Activated T-helper 2 cell treated with anti-CD3 and anti-CD28 coated beads, Interferon-gamma antibody, Interleukin-2, Interleukin-4, amounts not matched to agents 10 μg/mL and 5 μg/mL and 100 μg/mL, durations not matched to agents 14 hours and 24 hours and 36 hours (primary cell): ENCODE measurements around the gene MANBA. TPM values are rescaled to one million over a fixed set of nuclear protein-coding genes. Genes with fewer than 3 reads are reported as not detected.
"Not testable (repeated sequence)": the region's sequence is repeated elsewhere in the genome, so short reads cannot be mapped to it uniquely, and the experiment has no call there.

Experiments used
- DNase-seq: peaks from one replicate; pipeline ENCODE4 v3.0.0; 2021; ENCODE audit warnings: low spot score
- H3K27ac Mint-ChIP-seq: one replicate; pipeline ENCODE4 v1.8.0; 2021; ENCODE audit warnings: mixed read lengths
- H3K27me3 Mint-ChIP-seq: one replicate; pipeline ENCODE4 v1.8.0; 2021; ENCODE audit warnings: low read depth, mixed read lengths
- H3K36me3 Mint-ChIP-seq: one replicate; pipeline ENCODE4 v1.8.0; 2021; ENCODE audit warnings: low read depth, mixed read lengths
- H3K4me1 Mint-ChIP-seq: one replicate; pipeline ENCODE4 v1.8.0; 2021; ENCODE audit warnings: low read depth, mixed read lengths
- H3K4me3 Mint-ChIP-seq: one replicate; pipeline ENCODE4 v1.8.0; 2021; ENCODE audit warnings: low read depth, mild to moderate bottlenecking, moderate library complexity, mixed read lengths
- H3K9me3 Mint-ChIP-seq: one replicate; pipeline ENCODE4 v1.8.0; 2021; ENCODE audit warnings: mixed read lengths
- intact Hi-C: fragments of 100-400 bp; cut with micrococcal nuclease; formaldehyde crosslinking; loops from one replicate; pipeline ENCODE4 v1.15.1; 2023
- total RNA-seq: library from RNA; stranded (reverse); gene quantifications from 2 replicates; pipeline ENCODE4 v1.2.3, GENCODE V29; 2022

The MANBA gene
- total RNA-seq, 1 donor from 2014 or later: 9.4 TPM

DNA sequence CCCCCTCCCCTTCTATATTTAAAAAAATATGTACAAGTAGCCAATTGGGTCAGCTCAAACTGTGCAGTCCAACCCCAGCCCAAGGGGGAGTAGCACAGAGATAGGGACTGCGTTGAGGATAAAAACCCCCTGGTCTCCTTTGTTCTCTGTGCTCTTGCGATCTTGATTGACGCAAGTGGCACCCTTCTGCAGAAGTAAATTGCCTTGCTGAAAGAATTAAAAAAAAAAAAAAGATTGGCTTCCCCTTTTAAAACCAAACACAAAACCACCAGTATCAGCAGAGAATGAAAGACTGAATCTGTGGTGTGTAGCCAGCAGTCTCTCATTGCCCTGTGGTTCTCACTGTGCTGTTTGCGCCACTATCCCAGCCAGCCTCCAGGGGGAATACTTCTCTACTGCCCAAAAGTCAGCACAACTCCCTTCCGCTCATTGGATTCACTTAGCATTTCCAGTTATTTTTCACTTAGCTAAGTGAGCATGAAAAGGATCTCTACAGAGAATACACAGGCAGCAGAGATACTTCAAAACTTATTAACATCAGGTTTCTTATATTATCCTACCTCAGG lies 29.7 kb downstream of the MANBA start:
- peaks cover 17% of the 10 kb centered on the region for H3K4me1 Mint-ChIP-seq
- no peak overlapping the region for H3K4me3 Mint-ChIP-seq
- H3K36me3 Mint-ChIP-seq: peaks cover 38% of the 10 kb centered on the region
- no peak for DNase-seq
- H3K27ac Mint-ChIP-seq: no peak overlapping the region
- intact Hi-C loops: no loop called here
- H3K27me3 Mint-ChIP-seq: no peaks in the 10 kb centered on the region
- peaks cover 14% of the 10 kb centered on the region for H3K9me3 Mint-ChIP-seq

DNA sequence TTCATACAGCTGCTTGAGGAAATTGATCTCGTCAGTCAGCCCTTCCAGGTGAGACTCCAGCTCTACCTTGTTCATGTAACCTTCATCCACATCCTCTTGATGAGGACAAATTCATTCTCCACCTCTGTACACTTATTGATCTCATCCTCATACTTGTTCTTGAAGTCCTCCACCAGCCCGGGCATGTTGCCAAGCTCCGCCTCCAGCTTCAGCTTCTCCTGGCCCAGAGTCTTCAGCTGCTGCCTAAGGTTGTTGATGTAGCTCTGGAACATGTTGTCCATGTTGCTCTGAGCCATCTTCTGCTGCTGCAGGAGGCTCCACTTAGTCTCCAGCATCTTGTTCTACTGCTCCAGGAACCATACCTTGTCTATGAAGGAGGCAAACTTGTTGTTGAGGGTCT lies 31.3 kb downstream of the MANBA start:
- Mint-ChIP-seq H3K9me3 (peaks cover 14% of the 10 kb centered on the region), H3K36me3 (peaks cover 38% of the 10 kb centered on the region)
- DNase-seq, H3K27me3 Mint-ChIP-seq, H3K4me3 Mint-ChIP-seq, H3K27ac Mint-ChIP-seq, intact Hi-C loops, H3K4me1 Mint-ChIP-seq: not testable (repeated sequence)

DNA sequence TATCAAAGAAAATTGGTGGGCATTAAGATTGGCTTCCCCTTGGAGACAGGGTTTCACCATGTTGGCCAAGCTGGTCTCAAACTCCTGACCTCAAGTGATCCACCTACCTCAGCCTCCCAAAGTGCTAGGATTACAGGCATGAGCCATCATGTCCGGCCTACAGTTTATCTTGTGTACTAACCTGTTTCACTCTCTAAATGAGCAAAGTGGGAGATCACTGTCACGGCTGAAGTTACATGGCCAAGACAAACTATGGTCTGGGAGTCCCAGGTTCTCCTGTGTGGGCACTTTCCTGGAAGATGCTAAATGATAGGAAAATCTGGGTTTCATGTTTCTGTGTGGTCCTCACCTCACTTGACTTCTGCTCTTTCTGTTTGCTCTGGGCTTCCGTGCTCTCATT lies 33.8 kb downstream of the MANBA start:
- intact Hi-C loops, DNase-seq: not testable (repeated sequence)

DNA sequence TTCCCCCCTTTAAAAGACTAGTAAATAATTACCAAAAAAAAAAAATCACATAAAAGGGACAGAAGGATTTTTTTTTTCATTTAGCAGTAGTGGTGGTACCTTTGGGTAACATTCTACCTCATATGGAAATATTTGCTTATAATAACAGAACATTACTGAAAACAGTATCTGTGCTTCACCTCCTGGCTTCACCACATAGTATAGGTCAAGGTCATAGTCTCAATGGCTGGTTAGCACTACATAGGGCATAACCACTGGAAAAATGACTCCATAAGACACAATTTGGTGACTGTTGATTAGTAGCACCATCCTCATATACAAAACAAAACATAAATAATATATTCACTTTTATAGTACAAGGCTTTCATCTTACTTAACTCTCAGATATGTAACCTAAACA lies 34.7 kb downstream of the MANBA start:
- no peak overlapping the region for H3K27ac Mint-ChIP-seq
- peaks cover 2% of the 10 kb centered on the region for H3K4me1 Mint-ChIP-seq
- intact Hi-C loops: no loop called here
- H3K27me3 Mint-ChIP-seq: no peaks in the 10 kb centered on the region
- peaks cover 11% of the 10 kb centered on the region for H3K9me3 Mint-ChIP-seq
- H3K36me3 Mint-ChIP-seq: peaks cover 30% of the 10 kb centered on the region
- no peak for DNase-seq
- H3K4me3 Mint-ChIP-seq: no peak overlapping the region

More for the DNA sequence above, 33.8 kb downstream of the MANBA start:
- H3K27ac Mint-ChIP-seq, H3K4me1 Mint-ChIP-seq, H3K4me3 Mint-ChIP-seq, H3K27me3 Mint-ChIP-seq: not testable (repeated sequence)
- Mint-ChIP-seq H3K9me3 (peaks cover 14% of the 10 kb centered on the region), H3K36me3 (peaks cover 27% of the 10 kb centered on the region)

DNA sequence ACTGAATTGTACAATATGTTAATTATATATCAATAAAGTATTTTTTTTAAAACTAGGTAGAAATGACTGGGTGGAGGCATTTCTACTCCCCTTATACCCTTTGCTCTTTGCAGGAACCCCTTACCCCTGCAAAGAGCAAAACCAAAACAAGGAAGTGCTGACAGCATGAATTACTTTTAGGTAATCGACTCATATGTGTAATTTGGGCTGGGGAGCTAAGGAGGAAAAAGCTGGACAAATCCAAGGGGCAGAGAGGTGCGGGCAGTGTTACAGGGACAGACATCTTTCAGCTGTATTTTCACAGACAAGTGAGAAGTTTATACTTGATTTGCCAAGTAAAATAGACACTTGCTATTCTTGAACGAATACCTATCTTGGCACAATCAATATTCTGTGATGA lies 35.5 kb downstream of the MANBA start:
- no peak for DNase-seq
- H3K36me3 Mint-ChIP-seq: peaks cover 25% of the 10 kb centered on the region
- no peak overlapping the region for H3K4me3 Mint-ChIP-seq
- no peak overlapping the region for H3K27ac Mint-ChIP-seq
- H3K27me3 Mint-ChIP-seq: no peaks in the 10 kb centered on the region
- intact Hi-C loops: no loop called here
- peaks cover 2% of the 10 kb centered on the region for H3K4me1 Mint-ChIP-seq
- H3K9me3 Mint-ChIP-seq: peaks cover 3% of the 10 kb centered on the region

DNA sequence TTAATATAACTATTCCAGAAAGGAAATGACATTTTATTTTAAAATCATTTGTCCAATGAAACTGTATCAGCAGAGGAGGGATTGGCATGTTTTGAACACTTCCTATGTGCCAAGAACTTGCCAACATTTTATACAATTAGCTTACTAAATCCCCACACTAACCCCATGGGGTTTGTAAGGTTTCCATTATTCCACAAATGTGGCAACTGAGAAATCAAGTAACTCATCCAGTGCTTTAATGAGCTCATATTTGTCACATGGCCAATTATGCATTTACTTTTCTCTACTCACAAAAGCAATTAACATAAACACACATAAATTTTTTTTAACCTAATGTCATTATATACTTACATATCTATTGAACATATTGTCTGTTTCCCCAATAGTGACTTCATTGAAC lies 37.3 kb downstream of the MANBA start:
- H3K36me3 Mint-ChIP-seq: peaks cover 26% of the 10 kb centered on the region
- peaks cover 6% of the 10 kb centered on the region for H3K4me1 Mint-ChIP-seq
- H3K27me3 Mint-ChIP-seq: no peaks in the 10 kb centered on the region
- H3K4me3 Mint-ChIP-seq: no peak overlapping the region
- no peak overlapping the region for H3K27ac Mint-ChIP-seq
- intact Hi-C loops: no loop called here
- DNase-seq: no peak
- peaks cover 4% of the 10 kb centered on the region for H3K9me3 Mint-ChIP-seq

DNA sequence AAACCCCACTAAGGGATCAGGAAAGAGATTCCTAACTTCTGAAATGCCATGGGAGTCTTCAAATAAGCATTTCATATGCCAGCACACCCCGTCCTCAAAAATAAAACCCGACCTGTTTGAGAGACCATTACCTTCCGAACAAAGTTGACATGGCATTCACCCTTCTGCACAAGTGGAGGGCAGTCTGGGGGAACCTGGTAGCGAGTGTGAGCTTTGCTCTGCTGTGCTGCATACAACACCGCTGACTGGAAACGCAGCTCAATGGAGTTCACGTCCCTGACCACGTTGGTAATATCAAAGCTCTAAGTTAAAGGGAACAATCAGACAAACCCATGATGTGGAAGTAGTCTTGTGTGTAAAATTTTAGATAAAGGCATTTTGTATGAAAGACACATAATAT lies 38.0 kb downstream of the MANBA start:
- Mint-ChIP-seq H3K27ac (no peak overlapping the region), H3K4me3 (no peak overlapping the region), H3K27me3 (no peaks in the 10 kb centered on the region), H3K36me3 (peaks cover 34% of the 10 kb centered on the region), H3K9me3 (peaks cover 11% of the 10 kb centered on the region), H3K4me1 (peaks cover 8% of the 10 kb centered on the region)
- no peak for DNase-seq
- intact Hi-C loops: no loop called here

DNA sequence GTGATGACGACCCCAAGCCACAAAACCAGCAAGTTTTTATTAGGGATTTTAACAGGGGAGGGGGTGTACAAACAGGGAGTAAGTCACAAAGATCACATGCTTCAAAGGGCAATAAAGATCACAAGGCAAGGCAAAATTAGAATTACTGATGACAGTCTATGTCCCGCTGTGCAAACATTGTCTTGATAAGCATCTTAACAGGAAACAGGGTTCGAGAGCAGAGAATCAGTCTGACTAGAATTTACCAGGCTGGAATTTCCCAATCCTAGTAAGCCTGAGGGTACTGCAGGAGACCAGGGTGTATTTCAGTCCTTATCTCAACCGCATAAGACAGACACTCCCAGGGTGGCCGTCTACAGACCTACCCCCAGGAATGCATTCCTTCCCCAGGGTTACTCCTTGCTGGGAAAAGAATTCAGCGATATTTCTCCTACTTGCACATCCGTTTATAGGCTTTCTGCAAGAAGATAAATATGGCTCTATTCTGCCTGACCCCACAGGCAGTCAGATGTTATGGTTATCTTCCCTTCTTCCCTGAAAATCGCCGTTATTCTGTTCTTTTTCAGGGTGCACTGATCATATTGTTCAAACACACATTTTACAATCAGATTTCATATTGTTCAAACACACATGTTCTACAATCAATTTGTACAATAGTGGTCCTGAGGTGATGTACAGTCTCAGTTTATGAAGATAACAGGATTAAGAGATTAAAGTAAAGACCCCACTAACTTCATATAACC lies 41.8 kb downstream of the MANBA start:
- H3K27ac Mint-ChIP-seq: not testable (repeated sequence)

DNA sequence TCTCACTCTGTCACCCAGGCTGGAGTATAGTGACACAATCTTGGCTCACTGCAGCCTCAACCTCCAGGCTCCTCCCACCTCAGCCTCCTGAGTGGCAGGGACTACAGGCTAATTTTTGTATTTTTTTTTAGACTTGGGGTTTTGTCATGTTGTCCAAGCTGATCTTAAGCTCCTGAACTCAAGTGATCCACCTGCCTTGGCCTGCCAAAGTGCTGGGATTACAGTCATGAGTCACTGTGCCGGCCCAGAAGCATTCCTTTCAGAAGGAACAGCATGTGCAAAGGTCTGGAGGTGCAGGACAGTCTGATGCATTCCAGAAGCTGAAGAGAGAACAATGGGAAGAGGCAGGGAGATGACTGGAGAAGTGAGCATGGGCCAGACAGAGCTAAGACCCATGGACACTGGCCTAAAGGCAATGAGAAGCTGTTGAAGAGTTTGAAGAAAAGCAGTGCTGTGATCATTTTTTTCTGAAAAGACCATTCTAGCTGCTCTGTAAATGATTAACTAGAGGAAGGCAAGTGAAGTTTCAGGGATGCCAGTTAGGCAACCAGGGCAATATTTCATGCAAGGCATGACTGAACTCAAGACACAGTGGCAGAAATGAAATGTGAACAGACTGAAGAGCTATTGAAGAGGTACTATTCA lies 43.2 kb downstream of the MANBA start:
- Mint-ChIP-seq H3K4me3 (no peak overlapping the region), H3K9me3 (peaks cover 12% of the 10 kb centered on the region), H3K27me3 (no peaks in the 10 kb centered on the region), H3K27ac (no peak overlapping the region), H3K4me1 (peaks cover 6% of the 10 kb centered on the region), H3K36me3 (peaks cover 31% of the 10 kb centered on the region)
- intact Hi-C loops: no loop called here
- DNase-seq: no peak

More for the DNA sequence above, 41.8 kb downstream of the MANBA start:
- intact Hi-C loops, H3K4me1 Mint-ChIP-seq, H3K4me3 Mint-ChIP-seq, H3K27me3 Mint-ChIP-seq, DNase-seq: not testable (repeated sequence)
- peaks cover 12% of the 10 kb centered on the region for H3K9me3 Mint-ChIP-seq
- H3K36me3 Mint-ChIP-seq: peaks cover 36% of the 10 kb centered on the region

DNA sequence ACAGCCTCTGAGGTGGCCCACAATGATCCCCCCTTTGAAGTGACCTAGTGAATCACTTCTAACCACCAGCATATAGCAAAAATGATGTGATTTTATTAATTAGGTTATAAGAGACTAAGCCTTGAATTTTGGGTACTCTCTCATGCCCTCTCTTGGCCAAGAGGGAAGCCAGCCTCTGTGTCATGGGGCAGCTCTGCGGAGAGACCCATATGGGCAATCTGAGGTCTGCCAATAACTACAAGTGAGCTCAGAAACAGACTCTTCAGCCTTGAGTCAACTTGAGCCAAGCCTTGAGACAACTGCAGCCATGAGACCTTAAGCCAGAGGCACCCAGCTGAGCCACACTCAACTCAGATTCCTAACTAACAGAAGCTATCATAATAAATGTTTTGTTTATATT lies 45.7 kb downstream of the MANBA start:
- Mint-ChIP-seq H3K4me3 (no peak overlapping the region), H3K27me3 (no peaks in the 10 kb centered on the region), H3K9me3 (peaks cover 12% of the 10 kb centered on the region), H3K36me3 (peaks cover 30% of the 10 kb centered on the region), H3K4me1 (peaks cover 6% of the 10 kb centered on the region), H3K27ac (no peak overlapping the region)
- intact Hi-C loops: no loop called here
- no peak for DNase-seq

DNA sequence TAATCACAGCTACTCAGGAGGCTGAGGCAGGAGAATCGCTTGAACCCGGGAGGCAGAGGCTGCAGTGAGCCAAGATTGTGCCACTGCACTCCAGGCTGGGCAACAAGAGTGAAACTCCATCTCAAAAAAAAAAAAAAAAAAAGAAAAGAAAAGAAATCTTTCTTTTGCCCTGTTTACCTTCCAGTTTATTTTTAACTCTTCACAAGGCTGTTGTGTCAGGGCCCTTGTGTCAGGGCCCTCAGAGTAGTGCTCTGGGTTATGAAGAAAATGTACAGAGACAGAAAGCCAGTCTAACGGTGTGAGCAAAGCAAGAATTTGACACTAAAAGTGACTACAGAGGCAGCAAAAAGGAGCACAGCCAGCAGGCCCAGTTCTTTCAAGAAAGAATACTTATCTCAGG lies 47.0 kb downstream of the MANBA start:
- Mint-ChIP-seq H3K36me3 (peaks cover 20% of the 10 kb centered on the region), H3K9me3 (peaks cover 11% of the 10 kb centered on the region)
- H3K27me3 Mint-ChIP-seq, H3K27ac Mint-ChIP-seq, H3K4me1 Mint-ChIP-seq, H3K4me3 Mint-ChIP-seq, intact Hi-C loops, DNase-seq: not testable (repeated sequence)

DNA sequence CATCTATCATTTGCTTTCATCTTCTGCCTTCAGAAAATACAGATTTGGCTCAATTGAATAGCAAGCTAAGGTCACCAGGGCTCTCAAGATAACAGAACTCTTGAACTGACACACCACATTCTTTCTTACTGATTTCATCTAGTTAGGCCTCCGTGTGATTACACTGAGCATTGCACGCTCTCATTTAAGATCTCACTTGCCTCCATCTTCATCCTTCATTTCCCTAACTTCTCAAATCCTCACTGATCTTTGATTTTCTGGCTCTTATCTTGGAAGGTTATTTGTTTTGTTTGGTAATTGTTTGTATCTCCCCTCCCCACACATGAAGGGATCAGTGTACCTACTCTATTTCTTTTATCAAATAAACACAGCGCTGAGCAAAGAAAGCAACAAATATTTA lies 47.7 kb downstream of the MANBA start:
- Mint-ChIP-seq H3K36me3 (peaks cover 14% of the 10 kb centered on the region), H3K4me1 (no peaks in the 10 kb centered on the region), H3K4me3 (no peak overlapping the region), H3K27me3 (no peaks in the 10 kb centered on the region), H3K27ac (no peak overlapping the region), H3K9me3 (peaks cover 4% of the 10 kb centered on the region)
- DNase-seq: no peak
- intact Hi-C loops: no loop called here

DNA sequence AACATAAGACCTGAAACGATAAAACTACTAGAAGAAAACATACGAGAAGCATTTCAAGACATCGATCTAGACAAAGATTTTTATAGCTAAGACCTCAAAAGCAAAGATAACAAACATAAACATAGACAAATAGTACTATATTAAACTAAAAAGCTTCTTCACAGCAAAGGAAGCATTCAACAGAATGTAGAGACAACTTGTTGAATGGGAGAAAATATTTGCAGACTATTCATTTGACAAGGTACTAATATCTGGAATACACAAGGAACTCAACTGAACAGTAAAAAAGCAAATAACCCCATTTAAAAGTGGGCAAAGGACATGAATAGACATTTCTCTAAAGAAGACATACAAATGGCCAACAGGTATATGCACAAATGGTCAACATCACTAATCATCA lies 49.8 kb downstream of the MANBA start:
- peaks cover 17% of the 10 kb centered on the region for H3K36me3 Mint-ChIP-seq
- H3K27ac Mint-ChIP-seq: no peak overlapping the region
- H3K4me1 Mint-ChIP-seq: no peaks in the 10 kb centered on the region
- peaks cover 5% of the 10 kb centered on the region for H3K9me3 Mint-ChIP-seq
- H3K27me3 Mint-ChIP-seq: no peaks in the 10 kb centered on the region
- intact Hi-C loops: no loop called here
- no peak for DNase-seq
- H3K4me3 Mint-ChIP-seq: no peak overlapping the region
